ENCODE data around the gene TRNAU1AP.
A peak's percentile ranks its signal among the peaks of the same experiment; 100 is the strongest.
"Not testable (repeated sequence)": the region's sequence is repeated elsewhere in the genome, so short reads cannot be mapped to it uniquely, and the experiment has no call there.

Gene TRNAU1AP

DNA sequence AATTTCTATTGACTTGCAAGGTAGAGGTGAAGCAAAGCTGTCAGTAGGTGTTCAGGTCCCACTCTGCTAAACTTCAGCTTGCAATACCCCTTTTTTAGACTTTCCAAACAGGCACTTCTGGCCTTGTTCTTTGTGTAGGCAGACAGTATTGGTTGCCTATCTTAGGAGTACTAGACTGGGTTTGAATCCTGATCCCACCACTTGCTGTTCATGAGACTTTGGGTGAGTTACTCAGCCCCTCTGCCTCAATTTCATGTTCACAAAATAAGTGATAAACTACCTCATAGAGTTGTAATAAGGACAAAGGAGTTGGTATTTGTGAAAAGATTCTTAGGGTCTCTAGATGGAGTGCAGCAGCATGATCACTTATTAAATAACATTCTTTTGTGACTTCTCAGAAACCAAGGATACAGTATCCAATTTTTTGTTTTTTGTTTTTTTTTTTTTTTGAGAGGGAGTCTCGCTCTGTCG lies 41.9 kb upstream of the TRNAU1AP start:
- Histone ChIP-seq H3K4me1 (ENCODE audit: insufficient read depth, low read length, poor library complexity, severe bottlenecking) (peaks cover 36% of the 10 kb centered on the region), H3K9ac (ENCODE audit: low read depth, low read length, poor library complexity, severe bottlenecking) (peak overlapping the region; percentile 100), H3F3A (ENCODE audit: low read depth) (peaks cover 46% of the 10 kb centered on the region), H3K9me3 (ENCODE audit: insufficient read depth, low read depth, low read length) (no peaks in the 10 kb centered on the region), H3K9me2 (replicated peaks; ENCODE audit: low read depth, low read length) (no peaks in the 10 kb centered on the region), H3K27me3 (ENCODE audit: insufficient read depth, low read length, poor library complexity, severe bottlenecking) (peaks cover 21% of the 10 kb centered on the region), H3K4me2 (ENCODE audit: low read depth, low read length, poor library complexity, severe bottlenecking) (peak overlapping the region; percentile 94), H3K36me3 (ENCODE audit: insufficient read depth, low read length) (peaks cover 63% of the 10 kb centered on the region), H2AFZ (ENCODE audit: low read length) (no peak overlapping the region), H4K20me1 (ENCODE audit: insufficient read depth, low read length, poor library complexity, severe bottlenecking) (peaks cover 78% of the 10 kb centered on the region), H3K4me3 (ENCODE audit: low read length, poor library complexity, severe bottlenecking) (peak overlapping the region; percentile 81), H3K79me2 (ENCODE audit: insufficient read depth, low read length) (peaks cover 79% of the 10 kb centered on the region)
- TF ChIP-seq CTCF (conservative IDR thresholded peaks at IDR 0.05; ENCODE audit: low read length): no peak
- no peak for TF ChIP-seq EZH2phosphoT487 (IDR thresholded peaks at IDR 0.05; ENCODE audit: borderline replicate concordance)

DNA sequence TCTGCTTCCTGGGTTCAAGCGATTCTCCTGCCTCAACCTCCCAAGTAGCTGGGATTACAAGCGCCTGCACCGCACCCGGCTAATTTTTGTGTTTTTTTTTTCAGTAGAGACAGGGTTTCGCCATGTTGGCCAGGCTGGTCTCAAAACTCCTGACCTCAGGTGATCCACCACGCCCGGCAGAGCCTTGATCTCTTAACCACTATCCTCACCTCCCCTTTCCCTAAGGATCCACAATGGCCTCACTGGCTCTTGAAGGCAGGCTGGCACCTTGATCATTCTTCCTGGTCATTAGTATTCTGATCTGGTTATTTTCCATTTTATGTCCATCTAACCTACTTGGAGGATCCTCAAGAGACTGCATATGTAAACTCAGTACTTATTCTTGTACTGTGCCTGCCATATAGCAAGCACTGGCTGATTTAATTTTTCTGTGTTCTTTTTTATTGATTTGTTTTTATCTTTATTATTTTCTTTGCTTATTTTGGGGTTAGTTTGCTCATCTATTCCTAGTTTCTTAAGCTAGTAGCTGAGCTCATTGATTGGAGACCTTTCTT lies 40.8 kb upstream of the TRNAU1AP start:
- H3K9me3 ChIP-seq (ENCODE audit: insufficient read depth, low read depth, low read length): no peaks in the 10 kb centered on the region
- no peak overlapping the region for H2AFZ ChIP-seq (ENCODE audit: low read length)
- H3K9ac ChIP-seq (ENCODE audit: low read depth, low read length, poor library complexity, severe bottlenecking): peak overlapping the region; percentile 100
- no peaks in the 10 kb centered on the region for H3K9me2 ChIP-seq (replicated peaks; ENCODE audit: low read depth, low read length)
- H3K4me1 ChIP-seq (ENCODE audit: insufficient read depth, low read length, poor library complexity, severe bottlenecking): peaks cover 36% of the 10 kb centered on the region
- H3K36me3 ChIP-seq (ENCODE audit: insufficient read depth, low read length): peaks cover 55% of the 10 kb centered on the region
- H4K20me1 ChIP-seq (ENCODE audit: insufficient read depth, low read length, poor library complexity, severe bottlenecking): peaks cover 71% of the 10 kb centered on the region
- H3K27me3 ChIP-seq (ENCODE audit: insufficient read depth, low read length, poor library complexity, severe bottlenecking): peaks cover 10% of the 10 kb centered on the region
- H3K4me3 ChIP-seq (ENCODE audit: low read length, poor library complexity, severe bottlenecking): peak overlapping the region; percentile 81
- peaks cover 68% of the 10 kb centered on the region for H3K79me2 ChIP-seq (ENCODE audit: insufficient read depth, low read length)
- TF ChIP-seq EZH2phosphoT487 (IDR thresholded peaks at IDR 0.05; ENCODE audit: borderline replicate concordance): no peak
- TF ChIP-seq CTCF (conservative IDR thresholded peaks at IDR 0.05; ENCODE audit: low read length): no peak
- peaks cover 52% of the 10 kb centered on the region for H3F3A ChIP-seq (ENCODE audit: low read depth)
- peak overlapping the region; percentile 94 for H3K4me2 ChIP-seq (ENCODE audit: low read depth, low read length, poor library complexity, severe bottlenecking)

DNA sequence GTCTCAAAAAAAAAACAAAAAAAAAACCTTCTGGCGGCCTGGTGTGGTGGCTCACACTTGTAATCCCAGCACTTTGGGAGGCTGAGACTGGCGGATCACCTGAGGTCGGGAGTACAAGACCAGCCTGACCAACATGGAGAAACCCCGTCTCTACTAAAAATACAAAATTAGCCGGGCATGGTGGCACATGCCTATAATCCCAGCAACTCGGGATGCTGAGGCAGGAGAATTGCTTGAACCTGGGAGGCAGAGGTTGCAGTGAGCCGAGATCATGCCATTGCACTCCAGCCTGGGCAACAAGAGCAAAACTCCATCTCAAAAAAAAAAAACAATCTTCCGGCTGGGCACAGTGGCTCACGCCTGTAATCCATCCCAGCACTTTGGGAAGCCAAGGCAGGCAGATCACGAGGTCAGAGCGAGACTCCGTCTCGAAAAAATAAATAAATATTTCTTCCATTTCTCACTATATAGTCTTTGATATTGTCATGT lies 38.4 kb upstream of the TRNAU1AP start:
- H2AFZ ChIP-seq (ENCODE audit: low read length); H3K9ac ChIP-seq (ENCODE audit: low read depth, low read length, poor library complexity, severe bottlenecking); H3K27me3 ChIP-seq (ENCODE audit: insufficient read depth, low read length, poor library complexity, severe bottlenecking); H3K9me3 ChIP-seq (ENCODE audit: insufficient read depth, low read depth, low read length); H3K4me3 ChIP-seq (ENCODE audit: low read length, poor library complexity, severe bottlenecking); H3K4me2 ChIP-seq (ENCODE audit: low read depth, low read length, poor library complexity, severe bottlenecking); H3K9me2 ChIP-seq (replicated peaks; ENCODE audit: low read depth, low read length): not testable (repeated sequence)
- Histone ChIP-seq H3K36me3 (ENCODE audit: insufficient read depth, low read length) (peaks cover 35% of the 10 kb centered on the region), H4K20me1 (ENCODE audit: insufficient read depth, low read length, poor library complexity, severe bottlenecking) (peaks cover 54% of the 10 kb centered on the region), H3F3A (ENCODE audit: low read depth) (peaks cover 43% of the 10 kb centered on the region), H3K4me1 (ENCODE audit: insufficient read depth, low read length, poor library complexity, severe bottlenecking) (peaks cover 35% of the 10 kb centered on the region), H3K79me2 (ENCODE audit: insufficient read depth, low read length) (peaks cover 55% of the 10 kb centered on the region)

DNA sequence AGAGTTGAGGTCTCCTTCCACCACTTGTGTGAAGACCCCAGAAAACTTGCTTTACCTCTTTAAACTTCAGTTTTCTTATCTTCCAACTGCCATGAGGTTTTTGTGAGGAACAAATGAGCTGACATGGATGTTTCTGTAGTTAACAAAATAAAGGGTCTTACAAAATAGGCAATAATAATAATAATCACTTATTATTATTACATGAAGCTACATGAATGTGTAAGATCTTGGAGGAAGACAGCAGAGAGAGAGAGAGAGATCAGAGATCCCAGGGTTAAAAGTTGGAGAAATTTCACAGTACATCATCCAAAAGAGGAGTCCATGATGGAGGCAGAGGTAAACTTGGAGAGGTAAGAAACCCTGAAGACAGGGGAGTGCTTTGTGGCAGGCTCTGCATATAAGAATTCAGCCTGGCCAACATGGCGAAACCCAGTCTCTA lies 36.3 kb upstream of the TRNAU1AP start:
- Histone ChIP-seq H3K9ac (ENCODE audit: low read depth, low read length, poor library complexity, severe bottlenecking) (no peak overlapping the region), H2AFZ (ENCODE audit: low read length) (no peak overlapping the region), H3K4me3 (ENCODE audit: low read length, poor library complexity, severe bottlenecking) (no peak overlapping the region), H3K9me2 (replicated peaks; ENCODE audit: low read depth, low read length) (no peaks in the 10 kb centered on the region), H3K9me3 (ENCODE audit: insufficient read depth, low read depth, low read length) (no peaks in the 10 kb centered on the region), H4K20me1 (ENCODE audit: insufficient read depth, low read length, poor library complexity, severe bottlenecking) (peaks cover 43% of the 10 kb centered on the region), H3K4me2 (ENCODE audit: low read depth, low read length, poor library complexity, severe bottlenecking) (no peak overlapping the region), H3K36me3 (ENCODE audit: insufficient read depth, low read length) (peaks cover 17% of the 10 kb centered on the region; the same call in 1 of the 2 replicates), H3K27me3 (ENCODE audit: insufficient read depth, low read length, poor library complexity, severe bottlenecking) (no peaks in the 10 kb centered on the region), H3K79me2 (ENCODE audit: insufficient read depth, low read length) (peaks cover 53% of the 10 kb centered on the region), H3F3A (ENCODE audit: low read depth) (peaks cover 27% of the 10 kb centered on the region), H3K4me1 (ENCODE audit: insufficient read depth, low read length, poor library complexity, severe bottlenecking) (peaks cover 31% of the 10 kb centered on the region)
- TF ChIP-seq CTCF (conservative IDR thresholded peaks at IDR 0.05; ENCODE audit: low read length) (no peak), EZH2phosphoT487 (IDR thresholded peaks at IDR 0.05; ENCODE audit: borderline replicate concordance) (no peak)
